ENCODE data around the gene LIN9. TPM values are rescaled to one million over a fixed set of nuclear protein-coding genes. Genes with fewer than 3 reads are reported as not detected.

LIN9 gene
- total RNA-seq, 2 experiments from 2014 or later: 1.3 to 1.5 TPM

GRCh38 chr1:226318471-226318870 is 9.5 kb upstream of the LIN9 start:
- DNase-seq: no peak
- H3K4me3 ChIP-seq (ENCODE audit: low read length): no peak overlapping the region
- CTCF ChIA-PET: no interaction called here
- Mint-ChIP-seq H3K27ac (no peak overlapping the region), H3K9me3 (no peaks in the 10 kb centered on the region), H3K36me3 (ENCODE audit: low read depth) (no peaks in the 10 kb centered on the region), H3K4me1 (ENCODE audit: low read depth) (no peaks in the 10 kb centered on the region), H3K4me3 (no peak overlapping the region), H3K27me3 (peaks cover 25% of the 10 kb centered on the region)
- H3K4me1 ChIP-seq (ENCODE audit: insufficient read depth, low read length): no peaks in the 10 kb centered on the region
- POLR2A ChIA-PET: no interaction called here
- ATAC-seq (ENCODE audit: poor library complexity): no peak
- no peaks in the 10 kb centered on the region for H3K36me3 ChIP-seq (ENCODE audit: insufficient read depth, low read length)
- TF ChIP-seq CTCF (IDR thresholded peaks at IDR 0.05): no peak
- intact Hi-C loops (cut with DNase I, micrococcal nuclease): no loop called here
- H3K27me3 ChIP-seq (ENCODE audit: control insufficient read depth in 1 of 2, insufficient read depth in 2 of 2, low read length in 2 of 2): no peaks in the 10 kb centered on the region
- no peak overlapping the region for H3K27ac ChIP-seq (ENCODE audit: low read depth in 1 of 2, low read length in 2 of 2)
- no peaks in the 10 kb centered on the region for H3K9me3 ChIP-seq (ENCODE audit: control insufficient read depth in 1 of 2, insufficient read depth in 1 of 2, low read length in 2 of 2)

- Mint-ChIP-seq H3K4me3 (no peak overlapping the region), H3K9me3 (no peaks in the 10 kb centered on the region), H3K27ac (no peak overlapping the region), H3K4me1 (ENCODE audit: low read depth) (no peaks in the 10 kb centered on the region), H3K27me3 (peaks cover 38% of the 10 kb centered on the region), H3K36me3 (ENCODE audit: low read depth) (no peaks in the 10 kb centered on the region)
- Histone ChIP-seq H3K27ac (ENCODE audit: low read depth in 1 of 2, low read length in 2 of 2) (no peak overlapping the region), H3K36me3 (ENCODE audit: insufficient read depth, low read length) (no peaks in the 10 kb centered on the region), H3K27me3 (ENCODE audit: control insufficient read depth in 1 of 2, insufficient read depth in 2 of 2, low read length in 2 of 2) (peaks cover 0 to 8% of the 10 kb centered on the region in 2 experiments), H3K4me1 (ENCODE audit: insufficient read depth, low read length) (peaks cover 6% of the 10 kb centered on the region), H3K9me3 (ENCODE audit: control insufficient read depth in 1 of 2, insufficient read depth in 1 of 2, low read length in 2 of 2) (no peaks in the 10 kb centered on the region), H3K4me3 (ENCODE audit: low read length) (no peak overlapping the region)
- ATAC-seq (ENCODE audit: poor library complexity) (no peak), DNase-seq (no peak)
- ChIA-PET CTCF (interaction anchor here (0.9 kb wide), 1 partner anchor 19 kb away, joined by 4 read pairs; no protein-coding TSS in a partner anchor), POLR2A (no interaction called here)
- TF ChIP-seq CTCF (IDR thresholded peaks at IDR 0.05): no peak
- intact Hi-C loops (cut with DNase I, micrococcal nuclease): no loop called here
Observed at GRCh38 chr1:226314055-226314454, 5.1 kb upstream of the LIN9 start.

GRCh38 chr1:226312065-226312464 is 3.1 kb upstream of the LIN9 start:
- intact Hi-C loops (cut with DNase I, micrococcal nuclease): no loop called here

More at GRCh38 chr1:226312065-226312464, 3.1 kb upstream of the LIN9 start:
- Mint-ChIP-seq H3K27ac (no peak overlapping the region), H3K4me1 (ENCODE audit: low read depth) (peaks cover 8% of the 10 kb centered on the region), H3K36me3 (ENCODE audit: low read depth) (peaks cover 3% of the 10 kb centered on the region), H3K9me3 (no peaks in the 10 kb centered on the region), H3K27me3 (peaks cover 30% of the 10 kb centered on the region), H3K4me3 (no peak overlapping the region)
- no peaks in the 10 kb centered on the region for H3K36me3 ChIP-seq (ENCODE audit: insufficient read depth, low read length)
- no peaks in the 10 kb centered on the region for H3K9me3 ChIP-seq (ENCODE audit: control insufficient read depth in 1 of 2, insufficient read depth in 1 of 2, low read length in 2 of 2)
- POLR2A ChIA-PET: no interaction called here
- no peak overlapping the region for H3K4me3 ChIP-seq (ENCODE audit: low read length)
- ATAC-seq (ENCODE audit: poor library complexity) (no peak), DNase-seq (no peak)
- CTCF ChIA-PET: no interaction called here
- no peak overlapping the region for H3K27ac ChIP-seq (ENCODE audit: low read depth in 1 of 2, low read length in 2 of 2)
- H3K4me1 ChIP-seq (ENCODE audit: insufficient read depth, low read length): peaks cover 12% of the 10 kb centered on the region
- H3K27me3 ChIP-seq (ENCODE audit: control insufficient read depth in 1 of 2, insufficient read depth in 2 of 2, low read length in 2 of 2): peaks cover 0 to 8% of the 10 kb centered on the region in 2 experiments
- TF ChIP-seq CTCF (IDR thresholded peaks at IDR 0.05): no peak

All from CD4-positive, alpha-beta T cell (primary cell).